OCI-LY1 (cell line): ENCODE results near the gene CLEC17A.

Source experiments
- H2AFZ ChIP-seq: fragments of 200-600 bp; sonication (generic), shearing (Covaris generic); 2 replicates; pipeline ENCODE4 v1.6.0; 2014; ENCODE audit warnings: antibody characterized with exemption, mild to moderate bottlenecking, low read length
- H3F3A ChIP-seq: fragments of 200-600 bp; sonication (generic), shearing (Covaris generic); 2 replicates; pipeline ENCODE4 v1.6.0; 2014; ENCODE audit warnings: mild to moderate bottlenecking, antibody characterized with exemption, low read length, moderate library complexity; ENCODE audit not compliant: insufficient read depth
- H3K27ac ChIP-seq: fragments of 200-600 bp; sonication (generic); 2 replicates; pipeline ENCODE4 v1.5.1; 2014; ENCODE audit warnings: low read length, mixed run types, mild to moderate bottlenecking, low read depth; ENCODE audit not compliant: poor library complexity, severe bottlenecking
- H3K27me3 ChIP-seq: fragments of 200-600 bp; sonication (generic); 2 replicates; pipeline ENCODE4 v1.6.0; 2014; ENCODE audit warnings: antibody characterized with exemption, mild to moderate bottlenecking, low read length, moderate library complexity; ENCODE audit not compliant: insufficient read depth
- H3K36me3 ChIP-seq: fragments of 200-600 bp; sonication (generic); 2 replicates; pipeline ENCODE4 v1.6.1; 2014; ENCODE audit warnings: mild to moderate bottlenecking, antibody characterized with exemption, low read length, moderate library complexity, mixed read lengths; ENCODE audit not compliant: insufficient read depth
- H3K4me1 ChIP-seq: fragments of 200-600 bp; sonication (generic); 2 replicates; pipeline ENCODE4 v1.5.1; 2014; ENCODE audit warnings: mild to moderate bottlenecking, low read length, moderate library complexity; ENCODE audit not compliant: insufficient read depth, severe bottlenecking
- H3K4me2 ChIP-seq: fragments of 200-600 bp; sonication (generic), shearing (Covaris generic); 2 replicates; pipeline ENCODE4 v1.6.1; 2014; ENCODE audit warnings: low read length
- H3K4me3 ChIP-seq: fragments of 200-600 bp; sonication (generic); 2 replicates; pipeline ENCODE4 v1.5.1; 2014; ENCODE audit warnings: low read length, low read depth, mild to moderate bottlenecking, mixed read lengths; ENCODE audit not compliant: poor library complexity, severe bottlenecking
- H3K79me2 ChIP-seq: fragments of 200-600 bp; shearing (Covaris generic); 2 replicates; pipeline ENCODE4 v1.6.1; 2016; ENCODE audit warnings: mixed run types, low read length, mixed read lengths; ENCODE audit not compliant: insufficient read depth
- H3K9ac ChIP-seq: fragments of 200-600 bp; sonication (generic), shearing (Covaris generic); 2 replicates; pipeline ENCODE4 v1.6.1; 2014; ENCODE audit warnings: mild to moderate bottlenecking, low read length, mixed read lengths
- H3K9me2 ChIP-seq: fragments of 200-600 bp; sonication (generic), shearing (Covaris generic); 2 replicates; pipeline ENCODE4 v1.6.1; 2014; ENCODE audit warnings: low read depth, mild to moderate bottlenecking, low read length, mixed read lengths
- H3K9me3 ChIP-seq: fragments of 200-600 bp; shearing (Covaris generic); 2 replicates; pipeline ENCODE4 v1.6.1; 2014; ENCODE audit warnings: low read length, mixed read lengths
- H4K20me1 ChIP-seq: fragments of 200-600 bp; sonication (generic), shearing (Covaris generic); 2 replicates; pipeline ENCODE4 v1.6.0; 2016; ENCODE audit warnings: mild to moderate bottlenecking, low read length; ENCODE audit not compliant: insufficient read depth
- CTCF ChIP-seq: fragments of 200-600 bp; sonication (generic), shearing (Covaris generic); IDR thresholded peaks from 2 replicates; pipeline ENCODE4 v1.5.1; 2017; ENCODE audit warnings: mild to moderate bottlenecking, antibody characterized with exemption, low read length, moderate library complexity, mixed read lengths
- EZH2 ChIP-seq: fragments of 200-600 bp; sonication (generic), shearing (Covaris generic); IDR thresholded peaks from 2 replicates; pipeline ENCODE4 v1.8.0; 2017; ENCODE audit warnings: borderline replicate concordance, mixed run types, mild to moderate bottlenecking, antibody characterized with exemption, low read length, moderate library complexity, mixed read lengths

The CLEC17A gene

GRCh38 chr19:14639536-14640277 lies 56.8 kb downstream of the CLEC17A start:
- no peaks in the 10 kb centered on the region for H3K9me3 ChIP-seq
- no peak overlapping the region for H3K4me2 ChIP-seq
- H3K79me2 ChIP-seq = no peaks in the 10 kb centered on the region
- no peak overlapping the region for H3K9ac ChIP-seq
- no peaks in the 10 kb centered on the region for H3F3A ChIP-seq
- no peaks in the 10 kb centered on the region; the same call in 1 of the 2 replicates for H3K36me3 ChIP-seq
- no peak overlapping the region for H3K4me3 ChIP-seq
- TF ChIP-seq CTCF = no peak
- TF ChIP-seq EZH2 = no peak
- no peaks in the 10 kb centered on the region for H3K9me2 ChIP-seq
- no peak overlapping the region for H2AFZ ChIP-seq
- H3K27me3 ChIP-seq = peaks cover 8% of the 10 kb centered on the region; the same call in 1 of the 2 replicates
- no peaks in the 10 kb centered on the region for H4K20me1 ChIP-seq
- H3K27ac ChIP-seq = no peak overlapping the region
- H3K4me1 ChIP-seq = no peaks in the 10 kb centered on the region

GRCh38 chr19:14648506-14648905 lies 65.6 kb downstream of the CLEC17A start:
- TF ChIP-seq CTCF = no peak
- no peak for TF ChIP-seq EZH2
- H3K27me3 ChIP-seq = no peaks in the 10 kb centered on the region

GRCh38 chr19:14649020-14649419 lies 66.1 kb downstream of the CLEC17A start:
- H3K27me3 ChIP-seq = no peaks in the 10 kb centered on the region
- no peaks in the 10 kb centered on the region for H3K9me3 ChIP-seq
- H3K27ac ChIP-seq = no peak overlapping the region
- no peaks in the 10 kb centered on the region for H4K20me1 ChIP-seq
- no peak overlapping the region for H3K9ac ChIP-seq
- H3K4me1 ChIP-seq = no peaks in the 10 kb centered on the region
- no peak overlapping the region for H2AFZ ChIP-seq
- H3K4me2 ChIP-seq = no peak overlapping the region
- H3K79me2 ChIP-seq = no peaks in the 10 kb centered on the region
- H3F3A ChIP-seq = no peaks in the 10 kb centered on the region
- H3K36me3 ChIP-seq = no peaks in the 10 kb centered on the region
- TF ChIP-seq EZH2 = no peak
- no peak for TF ChIP-seq CTCF
- H3K4me3 ChIP-seq = no peak overlapping the region
- no peaks in the 10 kb centered on the region for H3K9me2 ChIP-seq

More at GRCh38 chr19:14648506-14648905, 65.6 kb downstream of the CLEC17A start:
- Histone ChIP-seq H3K4me1 (no peaks in the 10 kb centered on the region), H3K9ac (no peak overlapping the region), H3K9me2 (no peaks in the 10 kb centered on the region), H3F3A (no peaks in the 10 kb centered on the region), H3K79me2 (no peaks in the 10 kb centered on the region), H3K27ac (no peak overlapping the region), H2AFZ (no peak overlapping the region), H3K4me2 (no peak overlapping the region), H3K4me3 (no peak overlapping the region), H3K9me3 (no peaks in the 10 kb centered on the region), H4K20me1 (no peaks in the 10 kb centered on the region), H3K36me3 (no peaks in the 10 kb centered on the region)
